Stomach (tissue), 9 donors: Measurements from ENCODE around the gene LLCFC1. TPM values are rescaled to one million over a fixed set of nuclear protein-coding genes. Genes with fewer than 3 reads are reported as not detected.

ENCODE experiments used
- DNase-seq, 2 donors: peaks; one replicate each; pipeline versions ENCODE4 v3.0.0 to v3.0.0-alpha.2; 2013 to 2019
- H3K27ac ChIP-seq, 5 donors: fragments of 200-600 bp in 4 of 5; sonication (generic) in 4 of 5; one replicate each; pipeline ENCODE4 v1.5.1; 2013 to 2019; ENCODE audit warnings: mild to moderate bottlenecking in 1 of 5, moderate library complexity in 1 of 5
- H3K27me3 ChIP-seq, 3 donors: fragments of 200-600 bp; sonication (generic); one replicate each; pipeline ENCODE4 v1.5.1; 2017 to 2019; ENCODE audit warnings: mixed run types in 1 of 3
- H3K36me3 ChIP-seq, 4 donors: fragments of 200-600 bp; sonication (generic); 1 replicate in 3 of 4; 2 replicates in 1 of 4; pipeline ENCODE4 v1.5.1; 2016 to 2019
- H3K4me1 ChIP-seq, 4 donors: fragments of 200-600 bp; sonication (generic); one replicate each; pipeline ENCODE4 v1.5.1; 2016 to 2019
- H3K4me3 ChIP-seq, 4 donors: fragments of 200-600 bp; sonication (generic) in 3 of 4; one replicate each; pipeline ENCODE4 v1.5.1; 2016 to 2019; ENCODE audit warnings: mild to moderate bottlenecking in 1 of 4
- H3K9me3 ChIP-seq, 4 donors: fragments of 200-600 bp; sonication (generic); one replicate each; pipeline ENCODE4 v1.5.1; 2016 to 2019
- CTCF ChIP-seq, 7 experiments: fragments of 450-650 bp in 4 of 7; fragments of 200-600 bp in 3 of 7; sonication (generic) in 3 of 7; IDR thresholded peaks; one replicate each; pipeline ENCODE4 v1.5.1; 2016 to 2019; ENCODE audit warnings: antibody characterized with exemption in 7 of 7, control low read depth in 2 of 7, mild to moderate bottlenecking in 1 of 7
- EP300 ChIP-seq: sonication (generic); formaldehyde crosslinking; IDR thresholded peaks from one replicate; pipeline ENCODE4 v1.6.1; 2017; ENCODE audit warnings: antibody characterized with exemption
- POLR2A ChIP-seq, 4 donors: fragments of 450-650 bp; IDR thresholded peaks; one replicate each; pipeline ENCODE4 v1.6.1; 2016; ENCODE audit warnings: antibody characterized with exemption in 4 of 4, control low read depth in 2 of 4, mild to moderate bottlenecking in 1 of 4, moderate library complexity in 1 of 4
- POLR2AphosphoS5 ChIP-seq, 3 donors: sonication (generic); formaldehyde crosslinking; IDR thresholded peaks; one replicate each; pipeline ENCODE4 v1.6.1; 2016; ENCODE audit warnings: antibody characterized with exemption in 3 of 3
- whole genome bisulfite sequencing, 5 donors: extraction: QIAGEN DNeasy Blood & Tissue Kit in 3 of 5; methylation state at CpG; one replicate each; pipeline versions ENCODE4 v1.1.5 to v1.1.7; 2013 to 2018; 5-methylcytosine and 5-hydroxymethylcytosine counted together
- intact Hi-C: fragments of 100-400 bp; cut with DNase I; formaldehyde crosslinking; loops from one replicate; pipeline ENCODE4 v1.15.1; 2023; ENCODE audit warnings: low total_unique reads
- polyA plus RNA-seq, 3 donors: library from polyadenylated mRNA; stranded (reverse); fragments of 200-250 nt; gene quantifications; one replicate each; pipeline ENCODE4 v1.2.3, GENCODE V29; 2013
- total RNA-seq, 5 donors: library from RNA; depleted of rRNA; stranded (reverse); fragments of >200 nt; gene quantifications; one replicate each; pipeline versions ENCODE4 v1.1.0 to v1.2.3, GENCODE V29; 2014 to 2016
- donor health status: healthy with polysubstance abuse.
- donor health status: Bipolar disorder and iron deficiency.
- donor health status: healthy.

Gene LLCFC1
- total and polyA plus RNA-seq, 8 donors, result 0.18 TPM; not detected in 7

GRCh38 chr7:142925413-142925812 is 13.9 kb upstream of the LLCFC1 start:
- WGBS, 5 donors, result 60 to 89% (median 87%) methylated on average over 12 of the region's 12 CpGs
- intact Hi-C loops, result no loop called here

GRCh38 chr7:142927085-142927745 is 12.1 kb upstream of the LLCFC1 start:
- intact Hi-C loops, result no loop called here
- Histone ChIP-seq H3K4me1 (no peaks in the 10 kb centered on the region), H3K27me3 (no peaks in the 10 kb centered on the region), H3K27ac (peak overlapping the region in 2 of 5 donors; percentile 50 to 56), H3K4me3 (no peak overlapping the region), H3K36me3 (no peaks in the 10 kb centered on the region), H3K9me3 (no peaks in the 10 kb centered on the region)
- WGBS, 5 donors, result 45 to 63% (median 61%) methylated on average over 7 of the region's 7 CpGs
- TF ChIP-seq CTCF (IDR thresholded peaks at IDR 0.05) (no peak), POLR2A (IDR thresholded peaks at IDR 0.05) (no peak), EP300 (no peak), POLR2AphosphoS5 (IDR thresholded peaks at IDR 0.05) (no peak)
- no peak for DNase-seq

More at GRCh38 chr7:142925413-142925812, 13.9 kb upstream of the LLCFC1 start:
- H3K4me3 ChIP-seq, result no peak overlapping the region
- DNase-seq, result no peak
- no peaks in the 10 kb centered on the region for H3K27me3 ChIP-seq
- no peaks in the 10 kb centered on the region for H3K36me3 ChIP-seq
- H3K4me1 ChIP-seq, result no peaks in the 10 kb centered on the region
- H3K27ac ChIP-seq, result no peak overlapping the region
- TF ChIP-seq POLR2A (IDR thresholded peaks at IDR 0.05) (no peak), EP300 (no peak), CTCF (IDR thresholded peaks at IDR 0.05) (no peak), POLR2AphosphoS5 (IDR thresholded peaks at IDR 0.05) (no peak)
- no peaks in the 10 kb centered on the region for H3K9me3 ChIP-seq

GRCh38 chr7:142927949-142928348 is 11.3 kb upstream of the LLCFC1 start:
- H3K4me1 ChIP-seq, result no peaks in the 10 kb centered on the region
- WGBS, 5 donors, result 60 to 82% (median 78%) methylated on average over 8 of the region's 8 CpGs
- intact Hi-C loops, result no loop called here
- H3K27ac ChIP-seq, result peak overlapping the region in 2 of 5 donors; percentile 50 to 56
- DNase-seq, result no peak
- H3K36me3 ChIP-seq, result no peaks in the 10 kb centered on the region
- no peaks in the 10 kb centered on the region for H3K9me3 ChIP-seq
- H3K27me3 ChIP-seq, result no peaks in the 10 kb centered on the region
- H3K4me3 ChIP-seq, result no peak overlapping the region
- TF ChIP-seq EP300 (no peak), CTCF (IDR thresholded peaks at IDR 0.05) (no peak)

GRCh38 chr7:142930126-142930730 is 9.1 kb upstream of the LLCFC1 start:
- Histone ChIP-seq H3K27me3 (no peaks in the 10 kb centered on the region), H3K27ac (no peak overlapping the region), H3K4me1 (no peaks in the 10 kb centered on the region), H3K36me3 (no peaks in the 10 kb centered on the region), H3K9me3 (no peaks in the 10 kb centered on the region), H3K4me3 (no peak overlapping the region)
- no peak for DNase-seq
- TF ChIP-seq POLR2AphosphoS5 (IDR thresholded peaks at IDR 0.05) (no peak), CTCF (IDR thresholded peaks at IDR 0.05) (no peak), EP300 (no peak), POLR2A (IDR thresholded peaks at IDR 0.05) (no peak)
- 88 to 91% (median 90%) methylated on average over 9 to 11 of the region's 11 CpGs for WGBS, 5 donors
- intact Hi-C loops, result no loop called here
